ENCODE data around the gene CRK. TPM values are rescaled to one million over a fixed set of nuclear protein-coding genes. Genes with fewer than 3 reads are reported as not detected.

CRK gene
- total RNA-seq, 1 donor from 2014 or later = 46.4 TPM

DNA sequence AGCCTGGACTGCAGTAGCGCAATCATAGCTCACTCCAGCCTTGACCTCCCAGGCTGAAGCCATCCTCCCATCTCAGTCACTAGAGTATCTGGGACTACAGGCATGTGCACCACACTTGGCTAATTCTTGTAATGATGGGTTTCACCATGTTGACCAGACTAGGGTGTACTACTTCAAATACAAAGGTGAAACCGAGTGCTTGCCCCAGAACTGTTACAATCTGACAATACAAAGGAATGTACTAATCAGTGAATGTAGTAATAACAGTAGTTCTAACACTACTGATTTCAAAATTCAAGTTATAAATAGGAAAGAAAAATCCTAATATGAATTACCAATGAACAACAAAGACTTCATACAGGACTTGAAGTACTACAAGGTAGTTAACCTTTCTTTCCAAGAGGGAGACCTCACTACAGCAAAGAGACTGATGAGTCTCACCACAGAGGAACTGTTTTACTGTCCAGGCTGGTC, 24.4 kb downstream of the CRK start:
- no peaks in the 10 kb centered on the region for H3K9me3 Mint-ChIP-seq (ENCODE audit: unreplicated experiment)
- TF ChIP-seq, protein P1, sequence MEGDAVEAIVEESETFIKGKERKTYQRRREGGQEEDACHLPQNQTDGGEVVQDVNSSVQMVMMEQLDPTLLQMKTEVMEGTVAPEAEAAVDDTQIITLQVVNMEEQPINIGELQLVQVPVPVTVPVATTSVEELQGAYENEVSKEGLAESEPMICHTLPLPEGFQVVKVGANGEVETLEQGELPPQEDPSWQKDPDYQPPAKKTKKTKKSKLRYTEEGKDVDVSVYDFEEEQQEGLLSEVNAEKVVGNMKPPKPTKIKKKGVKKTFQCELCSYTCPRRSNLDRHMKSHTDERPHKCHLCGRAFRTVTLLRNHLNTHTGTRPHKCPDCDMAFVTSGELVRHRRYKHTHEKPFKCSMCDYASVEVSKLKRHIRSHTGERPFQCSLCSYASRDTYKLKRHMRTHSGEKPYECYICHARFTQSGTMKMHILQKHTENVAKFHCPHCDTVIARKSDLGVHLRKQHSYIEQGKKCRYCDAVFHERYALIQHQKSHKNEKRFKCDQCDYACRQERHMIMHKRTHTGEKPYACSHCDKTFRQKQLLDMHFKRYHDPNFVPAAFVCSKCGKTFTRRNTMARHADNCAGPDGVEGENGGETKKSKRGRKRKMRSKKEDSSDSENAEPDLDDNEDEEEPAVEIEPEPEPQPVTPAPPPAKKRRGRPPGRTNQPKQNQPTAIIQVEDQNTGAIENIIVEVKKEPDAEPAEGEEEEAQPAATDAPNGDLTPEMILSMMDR (IDR thresholded peaks at IDR 0.05; ENCODE audit: partially characterized antibody, unreplicated experiment) = no peak
- H3K36me3 Mint-ChIP-seq (ENCODE audit: unreplicated experiment) = peaks cover 11% of the 10 kb centered on the region
- no peak overlapping the region for H3K27ac Mint-ChIP-seq (ENCODE audit: unreplicated experiment)
- H3K4me3 Mint-ChIP-seq (ENCODE audit: unreplicated experiment) = no peak overlapping the region
- peaks cover 2% of the 10 kb centered on the region for H3K4me1 Mint-ChIP-seq (ENCODE audit: low read depth, unreplicated experiment)
- H3K27me3 Mint-ChIP-seq (ENCODE audit: unreplicated experiment) = peaks cover 2% of the 10 kb centered on the region
- no peak for DNase-seq

DNA sequence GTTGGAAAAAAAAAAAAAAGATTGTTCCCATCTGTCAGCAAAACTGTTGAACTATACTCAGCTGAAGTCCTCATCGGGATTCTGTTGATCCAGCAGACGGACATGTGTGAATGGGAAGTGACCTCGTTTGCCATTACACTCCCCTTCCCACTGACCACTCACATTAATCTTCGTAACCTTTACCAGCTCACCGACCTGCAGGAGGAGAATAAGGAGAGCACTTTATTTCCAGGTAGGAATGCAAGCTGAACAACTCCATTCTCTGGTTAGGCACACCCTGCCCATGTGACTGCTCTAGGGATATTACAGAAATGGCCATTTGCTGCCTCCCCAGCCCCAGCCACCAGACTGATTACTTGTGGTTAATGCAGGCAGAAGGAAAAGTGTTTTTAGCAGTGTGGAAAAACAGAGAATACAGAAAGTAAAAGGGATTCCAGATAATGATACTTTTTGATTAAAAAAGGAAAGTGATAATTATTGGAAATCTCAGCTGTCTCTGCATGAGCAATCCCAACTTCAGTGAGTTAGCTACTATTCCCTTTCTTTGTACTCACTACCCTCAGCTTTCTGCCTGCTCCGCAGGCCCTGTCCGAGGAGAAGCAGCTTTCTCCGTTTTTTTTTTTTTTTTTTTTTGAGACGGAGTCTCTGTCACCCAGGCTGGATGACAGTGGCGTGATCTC, 32.4 kb downstream of the CRK start:
- H3K36me3 Mint-ChIP-seq (ENCODE audit: unreplicated experiment) = no peaks in the 10 kb centered on the region
- no peak for DNase-seq
- peaks cover 4% of the 10 kb centered on the region for H3K4me1 Mint-ChIP-seq (ENCODE audit: low read depth, unreplicated experiment)
- peaks cover 3% of the 10 kb centered on the region for H3K9me3 Mint-ChIP-seq (ENCODE audit: unreplicated experiment)
- H3K27ac Mint-ChIP-seq (ENCODE audit: unreplicated experiment) = no peak overlapping the region
- TF ChIP-seq, protein P1 (IDR thresholded peaks at IDR 0.05; ENCODE audit: partially characterized antibody, unreplicated experiment) = no peak
- peaks cover 5% of the 10 kb centered on the region for H3K27me3 Mint-ChIP-seq (ENCODE audit: unreplicated experiment)
- no peak overlapping the region for H3K4me3 Mint-ChIP-seq (ENCODE audit: unreplicated experiment)

DNA sequence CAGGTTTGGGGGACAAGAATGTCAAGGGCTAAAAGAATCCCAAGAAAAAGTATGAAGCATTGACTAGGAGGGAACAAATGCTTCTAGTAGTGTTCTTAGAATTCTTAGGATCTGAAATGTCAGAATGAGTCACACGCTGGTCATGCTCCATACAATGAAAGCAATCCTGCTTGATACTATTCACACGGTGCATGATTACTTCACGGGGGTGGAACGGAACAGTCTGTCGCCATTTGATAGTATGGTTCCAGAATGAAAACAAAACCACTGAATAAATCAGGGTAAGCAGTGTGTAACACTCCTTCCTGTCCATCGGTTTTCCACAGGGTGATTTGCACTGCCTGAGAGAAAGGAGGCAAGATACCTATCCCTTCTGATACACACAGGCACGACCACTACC, 33.1 kb downstream of the CRK start:
- Mint-ChIP-seq H3K36me3 (ENCODE audit: unreplicated experiment) (no peaks in the 10 kb centered on the region), H3K9me3 (ENCODE audit: unreplicated experiment) (peaks cover 3% of the 10 kb centered on the region), H3K27me3 (ENCODE audit: unreplicated experiment) (peaks cover 5% of the 10 kb centered on the region), H3K4me1 (ENCODE audit: low read depth, unreplicated experiment) (peaks cover 4% of the 10 kb centered on the region), H3K27ac (ENCODE audit: unreplicated experiment) (peak overlapping the region; percentile 20), H3K4me3 (ENCODE audit: unreplicated experiment) (no peak overlapping the region)
- no peak for DNase-seq
- TF ChIP-seq, protein P1 (IDR thresholded peaks at IDR 0.05; ENCODE audit: partially characterized antibody, unreplicated experiment) = no peak

DNA sequence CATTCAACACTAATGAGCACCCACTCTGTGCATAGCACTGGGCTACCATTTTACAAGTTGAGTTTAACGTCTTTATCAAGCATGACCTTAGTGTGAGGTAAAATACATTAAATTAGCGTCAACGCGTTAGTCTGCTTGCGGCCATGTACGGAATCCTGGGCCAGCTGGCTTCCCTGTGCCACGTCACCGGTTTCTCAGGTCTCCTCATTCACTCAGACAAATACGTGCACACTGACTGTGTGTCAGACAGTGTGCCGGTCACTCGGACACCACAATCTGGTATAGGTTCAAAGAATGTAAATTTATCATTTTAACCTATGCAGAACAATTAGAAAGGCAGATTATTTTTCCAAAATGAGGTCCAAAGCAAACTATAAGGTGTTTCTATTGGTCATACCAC, 34.6 kb downstream of the CRK start:
- Mint-ChIP-seq H3K27ac (ENCODE audit: unreplicated experiment) (no peak overlapping the region), H3K4me1 (ENCODE audit: low read depth, unreplicated experiment) (peaks cover 4% of the 10 kb centered on the region), H3K36me3 (ENCODE audit: unreplicated experiment) (no peaks in the 10 kb centered on the region), H3K4me3 (ENCODE audit: unreplicated experiment) (no peak overlapping the region), H3K27me3 (ENCODE audit: unreplicated experiment) (peaks cover 5% of the 10 kb centered on the region), H3K9me3 (ENCODE audit: unreplicated experiment) (peaks cover 3% of the 10 kb centered on the region)
- DNase-seq = no peak
- TF ChIP-seq, protein P1 (IDR thresholded peaks at IDR 0.05; ENCODE audit: partially characterized antibody, unreplicated experiment) = no peak

DNA sequence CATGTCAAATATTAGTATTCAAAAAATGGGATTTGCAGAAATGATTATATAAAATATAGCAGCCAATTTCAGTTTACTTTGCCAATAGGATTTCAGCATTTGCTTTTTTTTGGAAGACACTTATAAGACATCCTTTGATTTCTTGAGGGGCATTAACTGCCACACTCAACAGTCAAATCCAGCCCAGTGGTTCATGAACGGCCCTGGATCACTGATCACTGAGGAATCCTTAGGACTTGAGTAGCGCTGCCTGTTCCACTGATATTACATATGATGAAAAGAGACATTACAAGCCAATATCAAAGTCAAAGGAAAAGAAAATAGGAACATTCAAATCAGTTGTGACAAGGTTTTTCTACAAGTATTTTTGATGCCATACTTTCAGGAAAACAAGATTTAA, 35.1 kb downstream of the CRK start:
- H3K27me3 Mint-ChIP-seq (ENCODE audit: unreplicated experiment) = peaks cover 5% of the 10 kb centered on the region
- peaks cover 3% of the 10 kb centered on the region for H3K9me3 Mint-ChIP-seq (ENCODE audit: unreplicated experiment)
- peaks cover 4% of the 10 kb centered on the region for H3K4me1 Mint-ChIP-seq (ENCODE audit: low read depth, unreplicated experiment)
- TF ChIP-seq, protein P1 (IDR thresholded peaks at IDR 0.05; ENCODE audit: partially characterized antibody, unreplicated experiment) = no peak
- H3K27ac Mint-ChIP-seq (ENCODE audit: unreplicated experiment) = no peak overlapping the region
- H3K4me3 Mint-ChIP-seq (ENCODE audit: unreplicated experiment) = no peak overlapping the region
- no peak for DNase-seq
- H3K36me3 Mint-ChIP-seq (ENCODE audit: unreplicated experiment) = no peaks in the 10 kb centered on the region

All from glutamatergic neuron (in vitro differentiated cells).